Testis (tissue), 3 donors: ENCODE data around the gene ADAMTS19. TPM values are rescaled to one million over a fixed set of nuclear protein-coding genes. Genes with fewer than 3 reads are reported as not detected.

ENCODE experiments used
- DNase-seq: peaks from one replicate; pipeline ENCODE4 v3.0.0-alpha.2; 2019
- H3K27ac ChIP-seq, 2 donors: fragments of 200-600 bp; sonication (generic); one replicate each; pipeline ENCODE4 v1.5.1; 2019
- H3K27me3 ChIP-seq: fragments of 200-600 bp; sonication (generic); one replicate; pipeline ENCODE4 v1.5.1; 2019
- H3K36me3 ChIP-seq: fragments of 200-600 bp; sonication (generic); one replicate; pipeline ENCODE4 v1.5.1; 2017; ENCODE audit warnings: low read depth; ENCODE audit errors: missing control alignments
- H3K4me1 ChIP-seq: fragments of 200-600 bp; sonication (generic); one replicate; pipeline ENCODE4 v1.5.1; 2019
- H3K4me3 ChIP-seq, 2 donors: fragments of 200-600 bp; sonication (generic); one replicate each; pipeline ENCODE4 v1.5.1; 2017 to 2019
- H3K9me3 ChIP-seq: fragments of 200-600 bp; sonication (generic); one replicate; pipeline ENCODE4 v1.5.1; 2017
- CTCF ChIP-seq, 3 experiments: fragments of 450-650 bp in 2 of 3; fragments of 200-600 bp in 1 of 3; sonication (generic) in 1 of 3; IDR thresholded peaks; one replicate each; pipeline ENCODE4 v1.5.1; 2016 to 2019; ENCODE audit warnings: antibody characterized with exemption in 3 of 3, mild to moderate bottlenecking in 2 of 3, moderate library complexity in 1 of 3
- POLR2A ChIP-seq: fragments of 450-650 bp; IDR thresholded peaks from one replicate; pipeline ENCODE4 v1.6.1; 2017; ENCODE audit warnings: antibody characterized with exemption, mild to moderate bottlenecking, moderate library complexity
- WGBS, 2 donors: methylation state at CpG; one replicate each; pipeline ENCODE4 v1.1.5; 2018; 5-methylcytosine and 5-hydroxymethylcytosine counted together
- intact Hi-C: fragments of 100-400 bp; cut with DNase I; formaldehyde crosslinking; loops from one replicate; pipeline ENCODE4 v1.15.1; 2023; ENCODE audit warnings: low total_unique reads
- polyA plus RNA-seq: library from polyadenylated mRNA; stranded (reverse); fragments of 350-450 nt; fragmentation: Illumina TruSeq; extraction: RNeasy Lipid Tissue Mini Kit (QIAGEN cat#74804); gene quantifications from one replicate; pipeline ENCODE4 v1.2.3, GENCODE V29; 2014; ENCODE audit warnings: low read depth, low replicate concordance; ENCODE audit not compliant: insufficient read depth
- total RNA-seq, 2 donors: library from RNA; depleted of rRNA; stranded (reverse); fragments of >200 nt; gene quantifications; one replicate each; pipeline ENCODE4 v1.2.3, GENCODE V29; 2016

Gene ADAMTS19
- total and polyA plus RNA-seq, 3 donors from 2014 or later, result 0.90 to 4.6 (median 2.6) TPM

- intact Hi-C loops, result no loop called here
- 56 to 70% methylated on average over 1 of the region's 1 CpG for WGBS, 2 donors
Measured at GRCh38 chr5:129616517-129616916, 156.4 kb downstream of the ADAMTS19 start.

GRCh38 chr5:129617206-129617605, 157.1 kb downstream of the ADAMTS19 start:
- intact Hi-C loops, result no loop called here
- Histone ChIP-seq H3K27me3 (no peaks in the 10 kb centered on the region), H3K9me3 (no peaks in the 10 kb centered on the region), H3K36me3 (no peaks in the 10 kb centered on the region), H3K4me3 (no peak overlapping the region), H3K27ac (no peak overlapping the region), H3K4me1 (no peaks in the 10 kb centered on the region)
- WGBS, 2 donors, result 84 to 94% methylated on average over 1 of the region's 1 CpG
- no peak for DNase-seq
- TF ChIP-seq CTCF (IDR thresholded peaks at IDR 0.05) (no peak), POLR2A (no peak)

More at GRCh38 chr5:129616517-129616916, 156.4 kb downstream of the ADAMTS19 start:
- Histone ChIP-seq H3K27ac (no peak overlapping the region), H3K9me3 (no peaks in the 10 kb centered on the region), H3K36me3 (no peaks in the 10 kb centered on the region), H3K4me3 (no peak overlapping the region), H3K4me1 (no peaks in the 10 kb centered on the region), H3K27me3 (no peaks in the 10 kb centered on the region)
- no peak for DNase-seq
- no peak for TF ChIP-seq CTCF (IDR thresholded peaks at IDR 0.05)
- TF ChIP-seq POLR2A, result no peak

GRCh38 chr5:129619782-129620181, 159.7 kb downstream of the ADAMTS19 start:
- WGBS, 2 donors, result 63 to 64% methylated on average over 2 of the region's 2 CpGs
- no peaks in the 10 kb centered on the region for H3K9me3 ChIP-seq
- no peak for DNase-seq
- no peaks in the 10 kb centered on the region for H3K27me3 ChIP-seq
- TF ChIP-seq POLR2A, result no peak
- TF ChIP-seq CTCF (IDR thresholded peaks at IDR 0.05), result no peak
- intact Hi-C loops, result no loop called here
- no peak overlapping the region for H3K4me3 ChIP-seq
- H3K27ac ChIP-seq, result no peak overlapping the region
- H3K4me1 ChIP-seq, result no peaks in the 10 kb centered on the region
- no peaks in the 10 kb centered on the region for H3K36me3 ChIP-seq

- Histone ChIP-seq H3K27ac (no peak overlapping the region), H3K4me1 (no peaks in the 10 kb centered on the region), H3K36me3 (no peaks in the 10 kb centered on the region), H3K27me3 (no peaks in the 10 kb centered on the region), H3K4me3 (no peak overlapping the region), H3K9me3 (no peaks in the 10 kb centered on the region)
- no peak for DNase-seq
- intact Hi-C loops, result no loop called here
- TF ChIP-seq POLR2A (no peak), CTCF (IDR thresholded peaks at IDR 0.05) (no peak)
- 38 to 70% methylated on average over 1 of the region's 1 CpG for WGBS, 2 donors
Measured at GRCh38 chr5:129622531-129622930, 162.4 kb downstream of the ADAMTS19 start.

- Histone ChIP-seq H3K36me3 (no peaks in the 10 kb centered on the region), H3K4me1 (no peaks in the 10 kb centered on the region), H3K9me3 (no peaks in the 10 kb centered on the region), H3K27me3 (no peaks in the 10 kb centered on the region), H3K27ac (no peak overlapping the region), H3K4me3 (no peak overlapping the region)
- no peak for DNase-seq
- TF ChIP-seq POLR2A (no peak), CTCF (IDR thresholded peaks at IDR 0.05) (no peak)
- 59 to 83% methylated on average over 1 of the region's 1 CpG for WGBS, 2 donors
- intact Hi-C loops, result no loop called here
Measured at GRCh38 chr5:129629575-129629974, 169.5 kb downstream of the ADAMTS19 start.
